Neuronal stem cell (in vitro differentiated cells): ENCODE data around the gene NRM.

Source experiments
- DNase-seq: peaks from one replicate; pipeline ENCODE4 v3.0.0-alpha.2; 2013; ENCODE audit warnings: low spot score
- H2AFZ ChIP-seq: one replicate; pipeline ENCODE4 v1.6.1; 2013; ENCODE audit warnings: mild to moderate bottlenecking, low read length, inconsistent platforms
- H2AK5ac ChIP-seq: 2 replicates; pipeline ENCODE4 v1.6.1; 2013; ENCODE audit warnings: low read depth, mild to moderate bottlenecking, inconsistent platforms, low read length, moderate library complexity, mixed read lengths
- H2BK120ac ChIP-seq: 2 replicates; pipeline ENCODE4 v1.6.1; 2013; ENCODE audit warnings: low read depth, mild to moderate bottlenecking, inconsistent platforms, low read length, moderate library complexity, mixed read lengths
- H2BK12ac ChIP-seq: one replicate; pipeline ENCODE4 v1.6.1; 2013; ENCODE audit warnings: low read length, inconsistent platforms
- H2BK15ac ChIP-seq: 2 replicates; pipeline ENCODE4 v1.6.1; 2013; ENCODE audit warnings: mild to moderate bottlenecking, low read length, inconsistent platforms, mixed read lengths
- H2BK5ac ChIP-seq: one replicate; pipeline ENCODE4 v1.6.1; 2013; ENCODE audit warnings: inconsistent platforms, mild to moderate bottlenecking, low read length, moderate library complexity
- H3K14ac ChIP-seq: one replicate; pipeline ENCODE4 v1.6.1; 2013; ENCODE audit warnings: low read length, inconsistent platforms
- H3K18ac ChIP-seq: 2 replicates; pipeline ENCODE4 v1.6.1; 2013; ENCODE audit warnings: low read length, inconsistent platforms
- H3K23ac ChIP-seq: 2 replicates; pipeline ENCODE4 v1.6.1; 2013; ENCODE audit warnings: low read depth, mild to moderate bottlenecking, mixed read lengths, low read length, inconsistent platforms; ENCODE audit not compliant: poor library complexity
- H3K27ac ChIP-seq: replicated peaks from 3 replicates; pipeline ENCODE4 v1.5.1; 2013; ENCODE audit warnings: low read length, inconsistent platforms
- H3K27me3 ChIP-seq, 3 experiments: 2 replicates each; pipeline ENCODE4 v1.6.1; 2013; ENCODE audit warnings: low read length in 3 of 3, mild to moderate bottlenecking in 2 of 3, inconsistent platforms in 1 of 3, low read depth in 1 of 3, mixed read lengths in 1 of 3, moderate library complexity in 1 of 3; ENCODE audit not compliant: control insufficient read depth in 3 of 3, insufficient read depth in 3 of 3
- H3K36me3 ChIP-seq, 2 donors: replicated peaks in 1 of 2; 2 replicates each; pipeline ENCODE4 v1.6.1; 2013; ENCODE audit warnings: low read length in 2 of 2; ENCODE audit not compliant: control insufficient read depth in 2 of 2, insufficient read depth in 2 of 2
- H3K4ac ChIP-seq: 2 replicates; pipeline ENCODE4 v1.6.1; 2013; ENCODE audit warnings: inconsistent platforms, mild to moderate bottlenecking, low read length, moderate library complexity
- H3K4me1 ChIP-seq, 2 donors: 1 replicate in 1 of 2; 2 replicates in 1 of 2; pipeline ENCODE4 v1.6.1; 2013; ENCODE audit warnings: low read length in 2 of 2, low read depth in 1 of 2; ENCODE audit not compliant: control insufficient read depth in 2 of 2, insufficient read depth in 1 of 2
- H3K4me2 ChIP-seq: one replicate; pipeline ENCODE4 v1.6.1; 2013; ENCODE audit warnings: mild to moderate bottlenecking, low read length, inconsistent platforms; ENCODE audit not compliant: insufficient read depth, poor library complexity, severe bottlenecking
- H3K4me3 ChIP-seq, 2 donors: 2 replicates each; pipeline ENCODE4 v1.5.1; 2013; ENCODE audit warnings: low read length in 2 of 2, mild to moderate bottlenecking in 2 of 2, inconsistent platforms in 1 of 2, moderate library complexity in 1 of 2
- H3K79me1 ChIP-seq: one replicate; pipeline ENCODE4 v1.6.1; 2013; ENCODE audit warnings: low read depth, mild to moderate bottlenecking, inconsistent platforms, low read length, moderate library complexity
- H3K9ac ChIP-seq: one replicate; pipeline ENCODE4 v1.6.1; 2013; ENCODE audit warnings: mild to moderate bottlenecking, low read depth, low read length, inconsistent platforms; ENCODE audit not compliant: poor library complexity
- H3K9me3 ChIP-seq, 2 donors: replicated peaks in 1 of 2; 2 replicates each; pipeline versions ENCODE3 to v1.6.1; 2013; ENCODE audit warnings: low read length in 2 of 2, mild to moderate bottlenecking in 2 of 2, inconsistent platforms in 1 of 2, low read depth in 1 of 2, mixed read lengths in 1 of 2, moderate library complexity in 1 of 2; ENCODE audit not compliant: control insufficient read depth in 2 of 2, insufficient read depth in 1 of 2
- H4K8ac ChIP-seq: one replicate; pipeline ENCODE4 v1.6.1; 2013; ENCODE audit warnings: low read depth, mild to moderate bottlenecking, inconsistent platforms, low read length, moderate library complexity
- H4K91ac ChIP-seq: one replicate; pipeline ENCODE4 v1.6.1; 2013; ENCODE audit warnings: low read length, low read depth, mild to moderate bottlenecking, inconsistent platforms; ENCODE audit not compliant: poor library complexity
- WGBS, 2 donors: extraction: QIAGEN DNeasy Blood & Tissue Kit; methylation state at CpG; one replicate each; pipeline ENCODE4 v1.1.7; 2013; ENCODE audit warnings: missing lambda C conversion rate in 2 of 2, mixed read lengths in 1 of 2; ENCODE audit not compliant: insufficient read length in 2 of 2, insufficient replicate concordance in 1 of 2; ENCODE audit errors: extremely low coverage in 2 of 2; 5-methylcytosine and 5-hydroxymethylcytosine counted together

NRM gene

GRCh38 chr6:30655743-30656094 is 35.1 kb downstream of the NRM start:
- no peak overlapping the region for H3K4me2 ChIP-seq
- H3K9me3 ChIP-seq, result no peaks in the 10 kb centered on the region
- H3K79me1 ChIP-seq, result peaks cover 2% of the 10 kb centered on the region
- H3K36me3 ChIP-seq, result peaks cover 55 to 94% of the 10 kb centered on the region in 2 donors
- H3K18ac ChIP-seq, result no peak overlapping the region
- H3K27me3 ChIP-seq, result no peaks in the 10 kb centered on the region
- H3K23ac ChIP-seq, result no peak overlapping the region
- no peak overlapping the region for H3K4me3 ChIP-seq
- no peak overlapping the region for H3K27ac ChIP-seq
- no CpG with 5 or more reads among the region's 3 CpGs for WGBS, 2 donors
- H4K91ac ChIP-seq, result no peak overlapping the region
- H2BK12ac ChIP-seq, result no peak overlapping the region
- H2AK5ac ChIP-seq, result no peak overlapping the region
- no peak overlapping the region for H3K4ac ChIP-seq
- no peak for DNase-seq
- no peak overlapping the region for H3K9ac ChIP-seq
- no peak overlapping the region for H2BK5ac ChIP-seq
- no peak overlapping the region for H4K8ac ChIP-seq
- no peak overlapping the region for H2BK15ac ChIP-seq
- no peak overlapping the region for H2AFZ ChIP-seq
- H3K14ac ChIP-seq, result no peak overlapping the region
- no peaks in the 10 kb centered on the region for H3K4me1 ChIP-seq
- no peak overlapping the region for H2BK120ac ChIP-seq

GRCh38 chr6:30654798-30655742 is 35.7 kb downstream of the NRM start:
- Histone ChIP-seq H3K27ac (no peak overlapping the region), H2BK120ac (no peak overlapping the region), H2AFZ (no peak overlapping the region), H3K36me3 (peaks cover 52 to 93% of the 10 kb centered on the region in 2 donors), H4K91ac (no peak overlapping the region), H2BK12ac (no peak overlapping the region), H2BK5ac (no peak overlapping the region), H2AK5ac (no peak overlapping the region), H3K79me1 (peaks cover 2% of the 10 kb centered on the region), H3K4me3 (no peak overlapping the region), H3K4me1 (no peaks in the 10 kb centered on the region), H3K9me3 (no peaks in the 10 kb centered on the region), H4K8ac (no peak overlapping the region), H3K23ac (no peak overlapping the region), H3K18ac (no peak overlapping the region), H3K4me2 (no peak overlapping the region), H3K14ac (no peak overlapping the region), H3K4ac (no peak overlapping the region), H2BK15ac (no peak overlapping the region), H3K9ac (no peak overlapping the region), H3K27me3 (no peaks in the 10 kb centered on the region)
- no peak for DNase-seq
- no CpG with 5 or more reads among the region's 19 CpGs for WGBS, 2 donors

GRCh38 chr6:30651143-30651542 is 39.6 kb downstream of the NRM start:
- peaks cover 29 to 72% of the 10 kb centered on the region in 2 donors for H3K36me3 ChIP-seq
- H2AK5ac ChIP-seq, result no peak overlapping the region
- no peak overlapping the region for H3K23ac ChIP-seq
- H4K8ac ChIP-seq, result no peak overlapping the region
- H3K18ac ChIP-seq, result no peak overlapping the region
- no peak overlapping the region for H3K4ac ChIP-seq
- WGBS, 2 donors, result no CpG with 5 or more reads among the region's 12 CpGs
- no peak overlapping the region for H2BK12ac ChIP-seq
- no peak for DNase-seq
- no peak overlapping the region for H3K4me2 ChIP-seq
- H3K79me1 ChIP-seq, result peaks cover 8% of the 10 kb centered on the region
- peaks cover 1 to 5% of the 10 kb centered on the region in 2 donors for H3K4me1 ChIP-seq
- no peak overlapping the region for H2BK15ac ChIP-seq
- no peaks in the 10 kb centered on the region for H3K9me3 ChIP-seq
- no peak overlapping the region for H4K91ac ChIP-seq
- no peak overlapping the region for H3K14ac ChIP-seq
- H2BK120ac ChIP-seq, result no peak overlapping the region
- no peak overlapping the region for H2AFZ ChIP-seq
- H3K9ac ChIP-seq, result no peak overlapping the region
- no peaks in the 10 kb centered on the region for H3K27me3 ChIP-seq
- H2BK5ac ChIP-seq, result no peak overlapping the region
- H3K27ac ChIP-seq, result no peak overlapping the region
- no peak overlapping the region for H3K4me3 ChIP-seq

- peak; percentile 52 for DNase-seq
- peaks cover 29 to 69% of the 10 kb centered on the region in 2 donors for H3K36me3 ChIP-seq
- peak overlapping the region; percentile 90 for H3K27ac ChIP-seq
- peak overlapping the region; percentile 98 for H3K9ac ChIP-seq
- H2AK5ac ChIP-seq, result peak overlapping the region; percentile 75
- peak overlapping the region; percentile 98 for H2AFZ ChIP-seq
- peak overlapping the region; percentile 86 for H3K4me2 ChIP-seq
- H2BK5ac ChIP-seq, result peak overlapping the region; percentile 90
- H3K4me3 ChIP-seq, result peak overlapping the region; percentile 92 to 97
- H4K91ac ChIP-seq, result peak overlapping the region; percentile 97
- H3K14ac ChIP-seq, result peak overlapping the region; percentile 71
- no peaks in the 10 kb centered on the region for H3K27me3 ChIP-seq
- no peaks in the 10 kb centered on the region for H3K9me3 ChIP-seq
- peak overlapping the region; percentile 17 for H4K8ac ChIP-seq
- no peak overlapping the region for H3K4ac ChIP-seq
- H3K79me1 ChIP-seq, result peaks cover 12% of the 10 kb centered on the region
- H3K18ac ChIP-seq, result peak overlapping the region; percentile 97
- no peak overlapping the region for H2BK120ac ChIP-seq
- H3K4me1 ChIP-seq, result peaks cover 4 to 5% of the 10 kb centered on the region in 2 donors
- no peak overlapping the region for H2BK12ac ChIP-seq
- H2BK15ac ChIP-seq, result peak overlapping the region; percentile 37
- no CpG with 5 or more reads among the region's 78 CpGs for WGBS, 2 donors
- peak overlapping the region; percentile 99 for H3K23ac ChIP-seq
Observed at GRCh38 chr6:30647242-30648116, 43.3 kb downstream of the NRM start.
